CD4-positive, alpha-beta T cell (primary cell): ENCODE measurements around the gene SERGEF. TPM values are rescaled to one million over a fixed set of nuclear protein-coding genes. Genes with fewer than 3 reads are reported as not detected.

Source experiments
- ATAC-seq: fragments of 200-7000 bp; cut with Tn5 transposase; one replicate; pipeline ENCODE4 v1.10.0; 2022; ENCODE audit warnings: mild to moderate bottlenecking; ENCODE audit not compliant: poor library complexity
- CTCF ChIA-PET: fragments of 350-600 bp; sonication (Branson Sonifier 250); formaldehyde crosslinking; loops from one replicate; lab custom pipeline; 2021; ENCODE audit warnings: antibody characterized with exemption, inconsistent platforms; lab: Charles Lee
- POLR2A ChIA-PET: fragments of 350-600 bp; sonication (Branson Sonifier 250); formaldehyde crosslinking; loops from one replicate; lab custom pipeline; 2021; ENCODE audit warnings: antibody characterized with exemption, inconsistent platforms; lab: Charles Lee
- DNase-seq, 14 experiments: peaks; one replicate each; pipeline ENCODE4 v3.0.0-alpha.2; 2013 to 2020; ENCODE audit warnings: mixed read lengths in 2 of 14
- H3K27ac ChIP-seq, 2 donors: one replicate each; pipeline versions ENCODE4 v1.5.1 to v1.7.0; 2013; ENCODE audit warnings: low read length in 2 of 2, low read depth in 1 of 2, mild to moderate bottlenecking in 1 of 2
- H3K27me3 ChIP-seq, 2 experiments: 1 replicate in 1 of 2; 2 replicates in 1 of 2; pipeline versions ENCODE4 v1.6.1 to v1.7.0; 2013; ENCODE audit warnings: low read length in 2 of 2, control low read depth in 1 of 2, mild to moderate bottlenecking in 1 of 2, moderate library complexity in 1 of 2; ENCODE audit not compliant: insufficient read depth in 2 of 2, control insufficient read depth in 1 of 2
- H3K36me3 ChIP-seq: one replicate; pipeline ENCODE4 v1.6.1; 2013; ENCODE audit warnings: low read length, control low read depth; ENCODE audit not compliant: insufficient read depth
- H3K4me1 ChIP-seq: one replicate; pipeline ENCODE4 v1.6.1; 2013; ENCODE audit warnings: low read length, control low read depth; ENCODE audit not compliant: insufficient read depth
- H3K4me3 ChIP-seq: one replicate; pipeline ENCODE4 v1.5.1; 2013; ENCODE audit warnings: mild to moderate bottlenecking, low read length, moderate library complexity
- H3K9me3 ChIP-seq, 2 experiments: 1 replicate in 1 of 2; 2 replicates in 1 of 2; pipeline versions ENCODE4 v1.6.1 to v1.7.0; 2013; ENCODE audit warnings: low read length in 2 of 2, mild to moderate bottlenecking in 2 of 2, control low read depth in 1 of 2, moderate library complexity in 1 of 2; ENCODE audit not compliant: control insufficient read depth in 1 of 2, insufficient read depth in 1 of 2
- H3K27ac Mint-ChIP-seq: one replicate; pipeline ENCODE4 v1.8.0; 2020; ENCODE audit warnings: mixed read lengths
- H3K27me3 Mint-ChIP-seq: one replicate; pipeline ENCODE4 v1.8.0; 2021; ENCODE audit warnings: mixed read lengths
- H3K36me3 Mint-ChIP-seq: one replicate; pipeline ENCODE4 v1.8.0; 2021; ENCODE audit warnings: low read depth, mixed read lengths
- H3K4me1 Mint-ChIP-seq: one replicate; pipeline ENCODE4 v1.8.0; 2021; ENCODE audit warnings: low read depth, mixed read lengths
- H3K4me3 Mint-ChIP-seq: one replicate; pipeline ENCODE4 v1.8.0; 2020; ENCODE audit warnings: mild to moderate bottlenecking, mixed read lengths
- H3K9me3 Mint-ChIP-seq: one replicate; pipeline ENCODE4 v1.8.0; 2020; ENCODE audit warnings: mixed read lengths
- CTCF ChIP-seq: fragments of 200-600 bp; IDR thresholded peaks from one replicate; pipeline ENCODE4 v1.8.0; 2022; ENCODE audit warnings: antibody characterized with exemption, mild to moderate bottlenecking
- intact Hi-C, 2 experiments: fragments of 100-400 bp; cut with DNase I in 1 of 2; cut with micrococcal nuclease in 1 of 2; formaldehyde crosslinking; loops; one replicate each; pipeline versions ENCODE4 v1.15.1 to v1.9.0; 2023 to 2025; cut with DNase I, micrococcal nuclease
- total RNA-seq, 174 experiments: library from RNA in 2 of 174; stranded (reverse) in 2 of 174; gene quantifications; one replicate each; pipeline ENCODE4 v1.2.3 and lab custom pipeline; 2021 to 2026

The SERGEF gene
- total RNA-seq, 2 experiments from 2014 or later: 35.2 to 37.1 TPM

- H3K36me3 ChIP-seq: peaks cover 58% of the 10 kb centered on the region
These were observed 24.4 kb downstream of the SERGEF start for GRCh38 chr11:17988465-17988864.

GRCh38 chr11:17987826-17988225 lies 25.0 kb downstream of the SERGEF start:
- ChIA-PET CTCF (interaction anchor here (2.3 kb wide), 1 partner anchor 118 kb away, joined by 8 read pairs; the partner anchor contains the start of gene SAAL1), POLR2A (no interaction called here)
- no peak overlapping the region for H3K27ac ChIP-seq
- ATAC-seq (no peak), DNase-seq (no peak)
- no peaks in the 10 kb centered on the region for H3K27me3 ChIP-seq
- H3K9me3 Mint-ChIP-seq: no peaks in the 10 kb centered on the region
- no peak overlapping the region for H3K4me3 ChIP-seq
- H3K4me3 Mint-ChIP-seq: no peak overlapping the region
- H3K36me3 Mint-ChIP-seq: peaks cover 85% of the 10 kb centered on the region
- H3K36me3 ChIP-seq: peaks cover 54% of the 10 kb centered on the region
- no peaks in the 10 kb centered on the region for H3K4me1 ChIP-seq
- no peaks in the 10 kb centered on the region for H3K9me3 ChIP-seq
- H3K27me3 Mint-ChIP-seq: no peaks in the 10 kb centered on the region
- no peak for TF ChIP-seq CTCF
- H3K4me1 Mint-ChIP-seq: no peaks in the 10 kb centered on the region
- H3K27ac Mint-ChIP-seq: no peak overlapping the region
- intact Hi-C loops: no loop called here

More at GRCh38 chr11:17988465-17988864, 24.4 kb downstream of the SERGEF start:
- no peaks in the 10 kb centered on the region for H3K9me3 Mint-ChIP-seq
- Histone ChIP-seq H3K27me3 (no peaks in the 10 kb centered on the region), H3K27ac (no peak overlapping the region), H3K9me3 (no peaks in the 10 kb centered on the region), H3K4me3 (no peak overlapping the region), H3K4me1 (no peaks in the 10 kb centered on the region)
- H3K27ac Mint-ChIP-seq: no peak overlapping the region
- intact Hi-C loops: no loop called here
- H3K36me3 Mint-ChIP-seq: peaks cover 85% of the 10 kb centered on the region
- no peak for TF ChIP-seq CTCF
- ATAC-seq (no peak), DNase-seq (no peak)
- POLR2A ChIA-PET: no interaction called here
- no peaks in the 10 kb centered on the region for H3K27me3 Mint-ChIP-seq
- H3K4me1 Mint-ChIP-seq: no peaks in the 10 kb centered on the region
- CTCF ChIA-PET: interaction anchor here (2.3 kb wide), 1 partner anchor 117 kb away, joined by 8 read pairs; the partner anchor contains the start of gene SAAL1
- H3K4me3 Mint-ChIP-seq: no peak overlapping the region

GRCh38 chr11:17986711-17987220 lies 26.1 kb downstream of the SERGEF start:
- Histone ChIP-seq H3K27ac (no peak overlapping the region), H3K4me3 (no peak overlapping the region), H3K27me3 (no peaks in the 10 kb centered on the region), H3K36me3 (peaks cover 50% of the 10 kb centered on the region), H3K4me1 (no peaks in the 10 kb centered on the region), H3K9me3 (no peaks in the 10 kb centered on the region)
- DNase-seq (no peak), ATAC-seq (no peak)
- no peaks in the 10 kb centered on the region for H3K9me3 Mint-ChIP-seq
- H3K4me3 Mint-ChIP-seq: no peak overlapping the region
- H3K27ac Mint-ChIP-seq: no peak overlapping the region
- TF ChIP-seq CTCF: no peak
- intact Hi-C loops: no loop called here
- CTCF ChIA-PET: interaction anchor here (2.3 kb wide), 1 partner anchor 119 kb away, joined by 8 read pairs; the partner anchor contains the start of gene SAAL1
- peaks cover 89% of the 10 kb centered on the region for H3K36me3 Mint-ChIP-seq
- POLR2A ChIA-PET: no interaction called here
- no peaks in the 10 kb centered on the region for H3K27me3 Mint-ChIP-seq
- no peaks in the 10 kb centered on the region for H3K4me1 Mint-ChIP-seq
